Left lobe of liver (tissue), 2 donors: ENCODE results near the gene DBF4B. TPM values are rescaled to one million over a fixed set of nuclear protein-coding genes. Genes with fewer than 3 reads are reported as not detected.

Source experiments
- ATAC-seq: fragments of 200-7000 bp; cut with Tn5 transposase; one replicate; pipeline ENCODE4 v1.9.1; 2020; ENCODE audit warnings: mild to moderate bottlenecking, moderate library complexity
- DNase-seq: peaks from one replicate; pipeline ENCODE4 v3.0.0-alpha.2; 2020; ENCODE audit warnings: low spot score
- total RNA-seq: library from RNA; stranded (reverse); gene quantifications from one replicate; pipeline ENCODE4 v1.2.1, GENCODE V29; 2021
- donor health status: DM: no; HTN: no; CAD: no; lungs with moderate emphysema.
- donor health status: DM: no; HTN: yes; CAD: no.

DBF4B gene
- total RNA-seq, 1 donor from 2014 or later: 1.7 TPM

DNA sequence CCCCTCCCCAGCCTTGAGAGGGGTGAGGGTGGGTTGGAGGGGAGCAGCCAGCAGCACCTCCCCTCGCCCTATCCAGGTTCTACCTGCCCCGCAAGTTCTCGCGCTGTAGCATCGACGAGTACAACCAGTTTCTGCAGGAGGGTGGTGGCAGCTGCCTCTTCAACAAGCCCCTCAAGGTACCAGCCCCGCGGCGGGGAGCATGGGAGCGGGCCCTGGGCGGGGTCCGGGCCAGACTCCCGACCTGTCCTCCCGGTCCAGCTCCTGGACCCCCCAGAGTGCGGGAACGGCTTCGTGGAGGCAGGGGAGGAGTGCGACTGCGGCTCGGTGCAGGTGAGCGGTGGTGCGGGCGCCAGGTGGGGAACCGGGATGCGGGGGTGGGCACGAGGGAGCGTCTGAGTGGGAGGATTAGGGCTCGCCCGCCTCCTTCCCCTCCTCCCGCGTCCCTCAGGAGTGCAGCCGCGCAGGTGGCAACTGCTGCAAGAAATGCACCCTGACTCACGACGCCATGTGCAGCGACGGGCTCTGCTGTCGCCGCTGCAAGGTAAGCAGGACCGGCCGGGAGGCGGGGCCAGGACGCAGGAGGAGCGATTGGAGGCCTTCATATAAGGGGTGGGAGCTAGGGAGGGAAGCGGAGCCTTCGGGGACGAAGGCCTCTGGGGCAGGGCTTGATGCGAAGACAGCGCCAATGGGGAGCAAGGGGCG, 66.8 kb downstream of the DBF4B start:
- ATAC-seq (peak; percentile 90), DNase-seq (peak; percentile 97)

- DNase-seq: no peak
Measured at GRCh38 chr17:44775838-44776621, 67.6 kb downstream of the DBF4B start.

DNA sequence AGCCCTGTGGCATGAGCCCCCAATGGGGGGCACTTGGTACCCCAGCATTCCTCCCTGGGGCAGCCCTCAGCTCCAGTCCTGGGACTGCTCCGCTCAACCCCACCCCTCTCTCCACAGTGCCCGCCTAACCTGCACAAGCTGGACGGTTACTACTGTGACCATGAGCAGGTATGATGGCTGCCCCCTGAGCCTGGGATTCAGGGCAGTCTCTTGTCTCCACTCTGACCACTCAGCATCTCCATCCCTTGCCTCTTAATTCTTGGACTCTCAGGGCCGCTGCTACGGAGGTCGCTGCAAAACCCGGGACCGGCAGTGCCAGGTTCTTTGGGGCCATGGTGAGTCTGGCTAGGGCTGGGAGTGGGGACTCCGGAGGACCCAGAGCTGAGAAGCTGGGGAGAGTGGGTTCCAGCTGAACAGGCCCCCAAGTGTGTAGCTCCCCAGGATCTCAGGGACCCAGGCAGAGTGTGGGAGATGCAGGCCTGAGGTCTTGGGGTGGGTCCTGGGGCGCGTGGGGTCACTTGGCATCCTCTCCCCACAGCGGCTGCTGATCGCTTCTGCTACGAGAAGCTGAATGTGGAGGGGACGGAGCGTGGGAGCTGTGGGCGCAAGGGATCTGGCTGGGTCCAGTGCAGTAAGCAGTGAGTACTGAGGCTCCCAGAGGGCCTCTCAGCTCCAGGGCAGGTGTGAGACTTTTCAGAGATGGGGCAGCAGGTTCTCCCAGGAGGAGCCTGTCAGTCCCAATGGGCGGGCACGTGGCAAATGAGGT, 68.3 kb downstream of the DBF4B start:
- DNase-seq (no peak), ATAC-seq (no peak)

More at GRCh38 chr17:44775838-44776621, 67.6 kb downstream of the DBF4B start:
- ATAC-seq: peak; percentile 12

DNA sequence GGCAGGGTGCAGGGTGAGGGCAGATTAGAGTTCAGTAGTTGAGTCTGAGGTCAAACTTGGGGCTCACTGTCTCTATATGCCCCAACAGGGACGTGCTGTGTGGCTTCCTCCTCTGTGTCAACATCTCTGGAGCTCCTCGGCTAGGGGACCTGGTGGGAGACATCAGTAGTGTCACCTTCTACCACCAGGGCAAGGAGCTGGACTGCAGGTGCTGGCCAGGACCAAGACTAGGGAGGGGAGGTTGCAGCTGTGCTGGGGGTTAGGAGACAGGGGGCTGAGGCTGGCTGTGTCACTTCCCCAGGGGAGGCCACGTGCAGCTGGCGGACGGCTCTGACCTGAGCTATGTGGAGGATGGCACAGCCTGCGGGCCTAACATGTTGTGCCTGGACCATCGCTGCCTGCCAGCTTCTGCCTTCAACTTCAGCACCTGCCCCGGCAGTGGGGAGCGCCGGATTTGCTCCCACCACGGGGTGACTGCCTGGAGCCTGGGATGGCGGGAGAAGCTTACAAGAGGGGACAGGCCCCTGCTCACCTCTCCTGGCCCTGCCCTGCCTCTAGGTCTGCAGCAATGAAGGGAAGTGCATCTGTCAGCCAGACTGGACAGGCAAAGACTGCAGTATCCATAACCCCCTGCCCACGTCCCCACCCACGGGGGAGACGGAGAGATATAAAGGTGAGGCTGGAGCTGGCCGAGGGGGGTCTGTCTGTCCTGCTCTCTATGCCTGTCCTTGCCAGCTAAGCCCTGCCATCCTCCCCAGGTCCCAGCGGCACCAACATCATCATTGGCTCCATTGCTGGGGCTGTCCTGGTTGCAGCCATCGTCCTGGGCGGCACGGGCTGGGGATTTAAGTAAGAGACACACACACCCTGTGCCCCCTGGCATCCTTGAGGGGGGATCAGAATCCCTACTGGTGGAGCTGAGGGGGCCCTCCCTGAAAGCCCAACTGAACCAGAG, 69.2 kb downstream of the DBF4B start:
- ATAC-seq: no peak
- no peak for DNase-seq

DNA sequence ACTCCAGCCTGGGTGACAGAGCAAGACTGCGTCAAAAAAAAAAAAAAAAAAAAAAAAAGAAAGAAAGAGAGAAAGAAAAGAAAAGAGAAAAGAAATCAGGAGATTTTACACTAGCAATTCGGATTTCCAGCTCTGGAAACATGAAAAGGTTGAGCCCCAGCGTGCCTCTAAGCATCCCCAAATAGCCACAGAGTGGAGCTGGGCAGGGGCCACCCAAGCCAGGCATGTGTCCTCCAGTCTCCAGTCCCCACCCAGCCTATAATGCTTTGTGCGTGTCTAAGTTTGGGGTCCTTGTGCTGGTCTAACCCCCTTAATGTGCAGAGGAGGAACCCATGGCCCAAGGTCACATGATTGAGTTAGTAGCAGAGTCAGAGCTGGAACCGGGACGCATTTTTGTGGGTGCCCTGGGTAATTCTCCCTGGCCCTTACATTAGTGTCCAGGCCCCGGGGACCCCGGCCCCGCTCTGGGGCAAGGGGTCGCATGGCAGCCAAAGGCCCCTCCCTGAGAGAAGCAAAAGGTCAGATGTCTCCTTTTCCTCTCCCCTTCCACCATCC, 70.3 kb downstream of the DBF4B start:
- ATAC-seq: no peak
- no peak for DNase-seq

DNA sequence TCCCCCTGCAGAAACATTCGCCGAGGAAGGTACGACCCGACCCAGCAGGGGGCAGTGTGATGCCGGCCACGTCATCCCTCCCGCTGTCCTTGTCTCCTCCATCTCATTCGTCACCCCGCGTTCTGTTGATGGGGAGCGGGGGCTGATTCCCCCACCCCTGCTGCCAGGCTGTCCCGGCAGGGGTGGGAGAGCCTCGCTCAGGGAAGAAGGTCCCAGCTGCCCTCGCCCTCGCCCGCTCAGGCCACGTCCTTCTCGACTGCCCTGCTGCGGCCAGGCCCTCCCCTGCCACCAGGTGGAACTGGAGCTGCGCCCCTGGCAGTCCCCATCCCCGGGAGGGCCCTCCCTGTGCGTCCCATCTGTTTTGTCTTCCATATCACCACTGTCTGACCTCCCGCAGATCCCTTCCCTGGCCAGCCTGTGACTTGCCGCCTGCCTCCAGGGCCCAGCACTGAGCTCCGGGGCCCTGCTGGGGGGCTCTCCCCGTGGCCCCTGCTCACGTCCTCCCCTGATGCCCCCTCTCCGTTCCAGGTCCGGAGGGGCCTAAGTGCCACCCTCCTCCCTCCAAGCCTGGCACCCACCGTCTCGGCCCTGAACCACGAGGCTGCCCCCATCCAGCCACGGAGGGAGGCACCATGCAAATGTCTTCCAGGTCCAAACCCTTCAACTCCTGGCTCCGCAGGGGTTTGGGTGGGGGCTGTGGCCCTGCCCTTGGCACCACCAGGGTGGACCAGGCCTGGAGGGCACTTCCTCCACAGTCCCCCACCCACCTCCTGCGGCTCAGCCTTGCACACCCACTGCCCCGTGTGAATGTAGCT, 71.0 kb downstream of the DBF4B start:
- ATAC-seq: peak; percentile 54
- DNase-seq: peak; percentile 73

DNA sequence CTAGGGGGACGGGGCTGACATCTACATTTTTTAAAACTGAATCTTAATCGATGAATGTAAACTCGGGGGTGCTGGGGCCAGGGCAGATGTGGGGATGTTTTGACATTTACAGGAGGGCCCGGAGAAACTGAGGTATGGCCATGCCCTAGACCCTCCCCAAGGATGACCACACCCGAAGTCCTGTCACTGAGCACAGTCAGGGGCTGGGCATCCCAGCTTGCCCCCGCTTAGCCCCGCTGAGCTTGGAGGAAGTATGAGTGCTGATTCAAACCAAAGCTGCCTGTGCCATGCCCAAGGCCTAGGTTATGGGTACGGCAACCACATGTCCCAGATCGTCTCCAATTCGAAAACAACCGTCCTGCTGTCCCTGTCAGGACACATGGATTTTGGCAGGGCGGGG, 71.7 kb downstream of the DBF4B start:
- ATAC-seq (no peak), DNase-seq (no peak)

DNA sequence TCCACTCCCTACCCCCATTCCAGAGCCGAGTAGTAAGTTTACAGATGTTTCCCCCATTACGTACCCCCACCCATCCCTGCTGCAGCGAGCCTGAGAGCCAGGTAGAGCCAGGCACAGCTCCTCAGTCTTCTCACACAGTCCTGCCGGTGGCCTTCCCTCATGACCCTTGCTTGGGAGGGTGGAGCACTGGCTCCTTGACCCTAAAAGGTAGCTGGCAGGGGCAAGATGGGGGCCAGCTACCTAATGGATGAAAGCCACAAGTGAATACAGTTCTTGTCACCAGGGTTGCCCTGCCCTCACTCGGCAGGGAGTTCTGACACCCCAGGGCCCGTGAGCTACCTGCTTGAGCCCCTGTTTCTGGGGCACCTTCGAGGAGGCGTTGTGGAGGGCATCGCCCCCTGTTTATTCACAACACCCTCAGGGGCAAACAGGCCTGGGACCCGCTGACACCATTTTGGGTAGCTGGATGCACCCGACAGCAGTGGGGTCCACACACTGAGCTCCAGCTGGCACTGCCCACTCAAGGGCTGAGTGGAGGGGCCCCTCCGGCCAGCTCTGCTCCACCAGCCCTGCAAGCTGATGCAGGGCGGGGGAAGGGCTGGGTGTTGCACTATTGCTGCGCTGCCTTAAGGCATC, 72.5 kb downstream of the DBF4B start:
- ATAC-seq: no peak

GRCh38 chr17:44781551-44782325, 73.3 kb downstream of the DBF4B start:
- ATAC-seq (no peak), DNase-seq (no peak)

More for the DNA sequence above, 72.5 kb downstream of the DBF4B start:
- DNase-seq: no peak

DNA sequence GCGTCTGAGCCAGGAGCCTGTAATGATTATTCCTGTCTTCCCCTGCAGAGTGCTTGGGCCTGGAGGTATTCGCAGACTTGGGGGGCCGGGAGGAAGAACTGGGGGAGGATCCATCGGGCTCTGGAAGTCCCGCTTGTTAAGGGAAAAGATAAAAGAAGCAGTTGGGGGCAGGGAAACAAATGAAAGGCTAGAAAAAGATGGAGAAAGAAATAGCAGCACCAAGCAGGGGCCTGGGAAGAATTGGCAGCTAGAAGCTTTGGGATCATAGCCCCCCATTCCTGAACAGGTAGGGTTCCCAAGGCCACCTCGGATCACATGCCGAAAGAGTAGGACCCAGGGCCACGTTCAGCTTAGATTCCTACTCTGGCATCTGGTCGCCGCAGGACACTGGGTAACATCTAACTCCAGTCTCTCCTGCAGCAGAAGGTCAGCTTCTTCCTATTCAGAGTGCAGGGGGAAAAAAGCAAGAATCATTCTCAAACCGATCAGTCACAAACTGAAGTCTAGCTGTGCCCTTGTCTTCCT, 73.9 kb downstream of the DBF4B start:
- no peak for DNase-seq

DNA sequence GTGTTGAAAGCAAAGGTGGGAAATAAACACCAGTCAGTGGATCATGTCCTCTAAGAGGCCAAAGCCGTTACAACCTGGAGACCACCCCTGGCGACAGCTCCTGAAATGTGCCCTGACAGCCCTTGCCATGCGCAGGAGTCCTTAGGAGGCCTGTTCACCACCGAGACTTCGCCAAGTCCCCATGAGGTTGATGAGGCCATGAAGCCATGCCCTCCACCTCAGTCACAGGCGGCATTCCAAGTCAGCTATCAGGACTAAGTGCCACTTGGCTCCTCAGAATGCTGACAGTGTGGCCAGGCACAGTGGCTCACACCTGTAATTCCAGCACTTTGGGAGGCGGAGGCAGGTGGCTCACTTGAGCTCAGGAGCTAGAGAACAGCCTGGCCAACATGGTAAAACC, 77.5 kb downstream of the DBF4B start:
- no peak for DNase-seq
- ATAC-seq: no peak

More for the DNA sequence above, 73.9 kb downstream of the DBF4B start:
- ATAC-seq: no peak

DNA sequence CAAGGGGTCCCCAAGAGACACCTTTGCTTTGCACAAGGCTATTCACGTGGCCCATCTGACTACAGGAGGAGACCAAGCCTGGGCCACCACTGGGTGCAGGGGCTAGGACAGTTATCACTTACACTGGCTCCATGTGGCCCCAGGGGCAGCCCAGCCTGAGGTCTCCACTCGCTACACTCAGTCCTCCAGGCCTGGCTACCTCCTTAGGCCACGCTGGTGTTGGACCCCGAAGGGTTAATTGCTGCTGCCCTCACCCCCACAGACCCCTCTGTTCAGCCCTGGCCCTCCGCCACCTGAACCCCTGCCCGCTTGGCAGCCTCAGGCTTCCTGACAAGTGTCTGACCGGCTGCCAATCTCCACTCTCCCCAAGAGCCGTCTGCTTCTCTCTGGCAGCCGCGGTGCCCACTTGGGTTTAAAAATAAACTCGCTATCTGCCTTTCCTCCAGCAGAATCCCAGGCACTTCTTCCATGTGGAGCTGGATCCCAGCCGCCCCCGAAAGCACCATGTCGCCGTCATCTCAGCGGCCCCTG, 78.2 kb downstream of the DBF4B start:
- ATAC-seq (no peak), DNase-seq (no peak)

DNA sequence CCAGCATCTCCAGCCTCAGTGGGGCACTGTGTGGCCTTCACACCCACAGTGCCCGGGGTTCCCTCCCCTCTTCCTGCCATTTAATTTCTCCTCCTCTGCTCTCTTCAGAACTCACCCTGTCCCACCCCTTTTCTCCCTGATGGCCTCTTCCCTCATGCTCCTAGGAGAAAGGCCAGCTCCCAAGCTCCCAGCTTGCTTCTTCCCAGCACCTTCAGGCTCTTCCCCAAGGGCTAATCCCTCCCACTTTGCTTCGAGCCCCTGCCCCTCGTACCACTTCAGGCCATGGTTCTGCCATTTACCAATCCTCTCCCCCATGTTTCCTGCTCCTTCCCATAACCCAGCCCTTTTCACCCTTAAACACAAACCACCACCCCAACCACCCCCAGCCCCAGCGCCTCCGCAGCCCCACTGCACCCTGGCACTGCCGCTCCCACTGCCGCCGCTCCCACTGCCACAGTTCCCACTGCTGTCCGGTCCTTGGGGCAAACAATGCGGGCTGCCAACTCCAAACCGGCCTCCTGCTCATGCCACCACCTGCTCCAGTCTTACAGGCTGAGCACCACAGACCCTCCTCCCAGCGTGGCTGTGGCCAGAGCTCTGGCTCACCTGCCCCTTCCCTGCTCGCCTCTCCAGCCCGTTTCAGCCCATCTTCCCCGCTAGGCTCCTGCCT, 78.9 kb downstream of the DBF4B start:
- ATAC-seq (no peak), DNase-seq (no peak)

DNA sequence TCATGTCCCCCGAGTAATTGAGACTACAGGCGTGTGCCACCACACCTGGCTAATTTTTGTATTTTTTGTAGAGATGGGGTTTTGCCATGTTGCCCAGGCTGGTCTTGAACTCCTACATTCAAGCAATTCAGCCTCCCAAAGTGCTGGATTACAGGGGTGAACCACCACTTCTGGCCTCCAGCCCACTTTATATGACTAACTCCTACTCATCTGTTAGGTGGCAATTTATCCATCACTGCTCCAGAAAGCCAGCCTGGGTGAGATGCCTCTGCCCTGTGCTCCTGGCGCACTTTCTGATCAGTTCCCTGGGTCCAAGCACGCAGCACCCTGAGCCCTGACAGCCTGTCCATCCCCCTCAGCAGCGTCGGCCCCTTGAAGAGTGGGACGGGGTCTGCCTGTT, 79.7 kb downstream of the DBF4B start:
- DNase-seq: no peak
- no peak for ATAC-seq

DNA sequence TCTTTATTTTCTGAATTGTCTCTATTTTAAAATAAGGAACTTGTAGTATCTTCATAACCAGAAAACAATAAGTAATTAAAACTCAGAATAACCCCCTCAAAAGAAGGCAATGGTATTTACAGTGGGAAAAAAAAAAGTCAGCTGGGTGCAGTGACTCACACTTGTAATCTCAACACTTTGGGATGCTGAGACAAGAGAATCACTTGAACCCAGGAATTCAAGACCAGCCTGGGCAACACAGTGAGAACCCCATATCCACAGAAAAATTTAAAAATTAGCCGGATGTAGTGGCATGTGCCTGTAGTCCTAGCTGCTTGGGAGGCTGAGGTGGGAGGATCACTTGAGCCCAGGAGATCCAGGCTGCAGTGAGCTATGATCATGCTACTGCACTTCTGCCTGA, 83.8 kb downstream of the DBF4B start:
- ATAC-seq (no peak), DNase-seq (no peak)

GRCh38 chr17:44793885-44794842, 85.7 kb downstream of the DBF4B start:
- no peak for DNase-seq

More at GRCh38 chr17:44793885-44794842, 85.7 kb downstream of the DBF4B start:
- no peak for ATAC-seq
